T-helper 2 cell treated with Interferon-gamma antibody and Interleukin-4, amounts not matched to agents 5 μg/mL and 100 μg/mL, for 36 hours (primary cell): Measurements from ENCODE around the gene WBP1.

Experiments
- DNase-seq: peaks from one replicate; pipeline ENCODE4 v3.0.0; 2021; ENCODE audit warnings: low spot score
- H3K27ac Mint-ChIP-seq: one replicate; pipeline ENCODE4 v1.8.0; 2021; ENCODE audit warnings: mild to moderate bottlenecking, mixed read lengths
- H3K27me3 Mint-ChIP-seq: one replicate; pipeline ENCODE4 v1.8.0; 2021; ENCODE audit warnings: low read depth, mixed read lengths
- H3K36me3 Mint-ChIP-seq: one replicate; pipeline ENCODE4 v1.8.0; 2021; ENCODE audit warnings: low read depth, mixed read lengths
- H3K4me1 Mint-ChIP-seq: one replicate; pipeline ENCODE4 v1.8.0; 2021; ENCODE audit warnings: low read depth, mixed read lengths
- H3K4me3 Mint-ChIP-seq: one replicate; pipeline ENCODE4 v1.8.0; 2022; ENCODE audit warnings: mild to moderate bottlenecking, moderate library complexity, mixed read lengths
- H3K9me3 Mint-ChIP-seq: one replicate; pipeline ENCODE4 v1.8.0; 2021; ENCODE audit warnings: mixed read lengths

The WBP1 gene

DNA sequence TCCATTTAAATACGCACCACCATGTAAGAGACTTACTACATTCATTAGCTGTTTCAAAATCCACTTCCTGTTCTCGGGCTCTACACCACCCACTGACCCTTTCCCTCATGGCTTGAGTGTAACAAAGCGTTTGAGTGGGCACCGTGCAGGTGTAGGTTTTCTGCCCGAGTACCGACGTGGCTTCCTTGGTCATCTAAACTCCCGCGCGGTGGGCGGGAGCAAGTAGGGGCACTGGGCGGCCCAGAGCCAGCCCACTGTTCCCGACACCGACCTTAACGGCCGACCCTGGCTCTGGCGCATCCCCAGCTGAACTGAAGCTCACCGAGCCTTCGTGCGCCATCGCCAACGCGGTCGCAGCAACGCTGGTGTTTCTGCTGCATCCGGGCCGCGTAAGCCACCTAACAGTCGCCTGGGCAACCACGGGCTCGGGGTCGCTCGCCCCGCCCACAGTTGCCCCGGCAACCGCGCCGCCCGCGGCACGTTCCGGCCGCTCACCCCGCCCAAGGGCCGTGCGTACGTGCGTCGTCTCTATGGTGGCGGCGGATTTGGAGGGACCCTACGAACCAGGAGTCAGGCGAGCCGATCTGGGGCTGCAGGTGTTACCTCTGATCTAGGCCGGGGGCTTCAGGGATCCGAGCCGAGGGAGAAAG is 36.9 kb upstream of the WBP1 start, which contains the start of the genes C2orf81 and WDR54:
Gene C2orf81, minus strand, starts transcription at position 399 of the 650 bp plus-strand sequence. Its CDS starts 59 bp downstream, at position 340.
Gene WDR54, plus strand, starts transcription at position 510 of the 650 bp plus-strand sequence. CDS start 424 bp downstream, outside the sequence.
- Mint-ChIP-seq H3K9me3 (no peaks in the 10 kb centered on the region), H3K27ac (peak within 1 kb of the TSS; percentile 100), H3K27me3 (no peaks in the 10 kb centered on the region), H3K36me3 (peaks cover 20% of the 10 kb centered on the region), H3K4me3 (peak within 1 kb of the TSS; percentile 100), H3K4me1 (peaks cover 27% of the 10 kb centered on the region)
- DNase-seq: peak; percentile 96

DNA sequence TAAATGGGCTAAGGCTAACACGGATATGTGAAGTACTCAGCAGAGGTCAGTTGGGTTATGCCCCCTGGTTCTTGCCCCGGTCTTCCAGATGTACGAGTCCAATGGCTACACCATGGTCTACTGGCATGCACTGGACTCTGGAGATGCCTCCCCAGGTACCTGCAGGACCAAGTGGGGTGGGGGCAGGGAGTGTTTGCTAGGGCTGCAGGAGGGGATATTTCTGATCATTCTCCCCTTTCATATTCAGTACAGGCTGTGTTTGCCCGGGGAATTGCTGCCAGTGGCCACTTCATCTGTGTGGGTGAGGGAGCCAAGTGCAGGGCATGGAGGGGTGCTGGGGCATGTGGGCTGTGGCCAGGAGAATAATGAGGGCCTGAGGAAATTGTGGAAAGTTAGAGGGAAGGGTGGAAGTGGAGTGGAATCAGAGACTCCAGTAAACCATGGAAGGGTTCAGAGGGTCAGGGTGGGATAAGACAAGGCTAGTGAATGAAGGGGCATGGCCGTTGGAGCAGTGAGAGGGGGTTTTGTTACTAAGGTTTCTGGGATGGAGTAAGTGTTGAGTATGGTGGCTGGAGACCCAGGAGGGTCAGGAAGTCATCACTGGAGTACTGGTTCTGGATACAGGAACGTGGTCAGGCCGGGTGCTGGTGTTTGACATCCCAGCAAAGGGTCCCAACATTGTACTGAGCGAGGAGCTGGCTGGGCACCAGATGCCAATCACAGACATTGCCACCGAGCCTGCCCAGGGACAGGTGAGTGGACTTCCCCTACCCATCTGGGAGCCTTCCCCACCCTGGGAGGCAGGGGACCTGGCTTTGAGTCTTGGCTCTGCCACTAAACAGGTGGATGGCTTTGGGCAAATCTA is 34.8 kb upstream of the WBP1 start:
- H3K36me3 Mint-ChIP-seq: peaks cover 26% of the 10 kb centered on the region
- H3K27me3 Mint-ChIP-seq: no peaks in the 10 kb centered on the region
- H3K4me3 Mint-ChIP-seq: peak overlapping the region; percentile 100
- no peaks in the 10 kb centered on the region for H3K9me3 Mint-ChIP-seq
- DNase-seq: no peak
- peak overlapping the region; percentile 78 for H3K27ac Mint-ChIP-seq
- H3K4me1 Mint-ChIP-seq: peaks cover 27% of the 10 kb centered on the region

DNA sequence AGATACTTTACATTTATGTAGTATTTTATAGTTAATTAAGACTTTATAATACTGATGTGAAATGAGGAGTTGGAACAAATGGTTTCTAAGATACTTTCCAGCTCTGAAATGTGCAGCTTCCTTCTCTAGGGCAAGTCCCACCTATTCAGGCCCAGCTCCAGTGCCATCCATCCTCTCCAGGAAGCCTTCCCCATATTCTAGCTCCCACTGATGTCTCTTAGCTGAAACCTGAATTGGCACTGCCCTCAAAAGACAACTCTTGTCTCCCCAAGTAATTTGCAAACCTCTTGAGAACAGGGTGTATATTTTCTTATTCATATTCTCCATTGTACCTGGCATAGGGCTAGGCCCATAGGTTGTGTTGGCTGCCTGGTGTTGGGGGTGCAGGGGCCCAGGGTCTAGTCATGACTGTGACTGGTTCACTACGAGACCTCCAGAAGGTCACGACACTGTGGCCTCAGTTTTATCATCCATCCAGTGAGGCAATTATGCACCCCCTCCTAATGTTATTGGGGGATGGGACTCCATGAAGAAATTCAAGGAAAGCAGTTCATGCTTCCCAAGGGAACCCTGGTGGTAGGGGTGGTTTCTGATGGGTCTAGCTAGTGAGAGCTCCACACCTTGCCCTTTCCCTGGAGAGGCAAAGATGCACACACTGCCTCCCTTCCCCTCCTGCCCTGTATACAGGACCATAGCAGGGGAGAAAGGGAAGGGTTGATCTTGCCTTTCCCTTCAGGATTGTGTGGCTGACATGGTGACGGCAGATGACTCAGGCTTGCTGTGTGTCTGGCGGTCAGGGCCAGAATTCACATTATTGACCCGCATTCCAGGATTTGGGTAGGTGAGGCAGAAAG is 33.9 kb upstream of the WBP1 start:
- H3K36me3 Mint-ChIP-seq: peaks cover 26% of the 10 kb centered on the region
- no peak overlapping the region for H3K4me3 Mint-ChIP-seq
- no peak for DNase-seq
- no peaks in the 10 kb centered on the region for H3K27me3 Mint-ChIP-seq
- H3K27ac Mint-ChIP-seq: no peak overlapping the region
- peaks cover 27% of the 10 kb centered on the region for H3K4me1 Mint-ChIP-seq
- H3K9me3 Mint-ChIP-seq: no peaks in the 10 kb centered on the region

DNA sequence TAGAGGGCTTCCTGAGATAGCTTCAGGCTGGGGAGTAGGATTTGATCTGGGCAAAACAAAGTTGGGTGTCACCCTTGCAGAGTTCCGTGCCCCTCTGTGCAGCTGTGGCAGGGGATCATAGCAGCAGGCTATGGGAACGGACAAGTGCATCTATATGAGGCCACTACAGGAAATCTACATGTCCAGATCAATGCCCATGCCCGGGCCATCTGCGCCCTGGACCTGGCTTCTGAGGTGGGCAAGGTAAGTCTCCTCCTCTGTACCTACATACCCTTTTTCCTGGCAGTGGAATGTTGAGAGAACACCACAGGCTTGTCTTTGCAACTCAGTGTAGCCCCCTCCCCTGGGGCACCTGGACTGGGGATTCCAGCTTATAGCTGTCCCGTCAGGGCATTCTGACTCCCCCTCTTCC is 33.2 kb upstream of the WBP1 start:
- Mint-ChIP-seq H3K4me3 (no peak overlapping the region), H3K4me1 (peaks cover 25% of the 10 kb centered on the region), H3K9me3 (no peaks in the 10 kb centered on the region), H3K36me3 (peaks cover 26% of the 10 kb centered on the region), H3K27me3 (no peaks in the 10 kb centered on the region), H3K27ac (no peak overlapping the region)
- no peak for DNase-seq

DNA sequence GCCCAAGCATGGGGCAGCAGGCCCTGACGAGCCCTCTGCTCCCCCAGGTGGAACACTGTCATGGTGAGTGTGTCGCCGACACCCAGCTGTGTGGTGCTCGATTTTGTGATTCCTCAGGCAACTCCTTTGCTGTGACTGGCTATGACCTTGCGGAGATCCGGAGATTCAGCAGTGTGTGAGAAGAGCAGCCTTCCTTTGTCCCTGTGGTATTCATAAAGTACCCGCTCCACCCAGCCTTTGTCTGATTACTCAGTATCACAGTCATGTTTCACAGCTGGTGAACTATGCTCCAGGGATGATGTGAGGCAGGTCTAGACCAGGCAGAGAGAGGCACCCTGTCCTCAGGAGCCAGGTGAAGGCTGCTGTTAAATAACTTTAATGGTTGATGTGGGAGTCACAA is 32.7 kb upstream of the WBP1 start:
- Mint-ChIP-seq H3K9me3 (no peaks in the 10 kb centered on the region), H3K4me3 (no peak overlapping the region), H3K27ac (no peak overlapping the region), H3K27me3 (no peaks in the 10 kb centered on the region), H3K4me1 (peaks cover 19% of the 10 kb centered on the region), H3K36me3 (peaks cover 26% of the 10 kb centered on the region)
- DNase-seq: no peak

DNA sequence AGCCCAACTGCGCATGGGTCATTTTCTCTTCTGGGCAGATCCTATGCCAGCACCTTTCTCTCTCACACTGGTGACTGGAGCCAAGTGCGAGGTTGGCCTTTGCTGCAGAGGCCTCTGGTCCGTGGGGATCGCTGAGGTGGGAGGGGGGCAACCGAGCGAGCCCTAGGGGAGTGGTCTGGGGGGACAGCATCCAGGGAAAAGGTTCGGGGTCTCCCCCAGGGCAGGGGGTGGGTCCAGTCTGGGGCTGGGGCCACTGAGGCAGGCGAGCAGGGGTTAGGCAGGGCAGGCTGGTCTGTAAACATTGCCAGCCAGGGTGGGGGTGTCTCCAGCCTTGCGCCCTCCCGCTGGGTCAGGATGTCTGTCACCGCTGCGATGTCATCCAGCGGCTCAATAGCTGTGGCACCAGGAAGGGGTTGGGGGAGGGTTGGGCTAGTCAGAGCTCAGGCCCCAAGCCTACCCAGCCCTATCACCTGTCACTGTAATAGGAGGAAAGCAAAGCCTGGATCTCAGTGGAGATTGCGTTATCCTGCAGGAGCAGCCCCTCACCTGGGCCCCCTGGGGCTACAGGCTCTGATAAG is 32.0 kb upstream of the WBP1 start:
- H3K27me3 Mint-ChIP-seq: no peaks in the 10 kb centered on the region
- DNase-seq: no peak

DNA sequence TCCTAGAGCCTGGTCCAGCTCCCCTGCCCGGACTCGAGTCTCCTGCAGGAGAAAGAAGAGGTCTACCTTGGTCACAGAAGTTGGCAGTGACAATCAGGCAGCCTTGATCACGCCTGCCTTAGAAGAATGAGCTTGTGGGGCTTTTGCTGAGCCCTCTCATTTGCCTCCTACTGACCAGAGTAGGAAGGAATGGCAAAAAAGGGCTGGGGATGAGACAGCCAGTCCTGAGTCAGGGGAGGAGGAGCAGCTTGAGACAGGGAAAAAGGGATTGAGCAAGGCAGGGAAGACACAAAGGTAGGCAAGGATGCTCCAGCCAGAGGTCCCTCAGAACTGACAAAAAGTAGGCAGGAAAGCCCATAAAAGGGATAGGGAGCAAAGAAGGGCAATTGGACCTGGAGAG is 30.7 kb upstream of the WBP1 start:
- DNase-seq: no peak
- Mint-ChIP-seq H3K4me3 (no peak overlapping the region), H3K9me3 (no peaks in the 10 kb centered on the region), H3K27ac (peak overlapping the region; percentile 38), H3K27me3 (no peaks in the 10 kb centered on the region), H3K4me1 (peaks cover 11% of the 10 kb centered on the region), H3K36me3 (peaks cover 24% of the 10 kb centered on the region)

More for the DNA sequence above, 32.0 kb upstream of the WBP1 start:
- Mint-ChIP-seq H3K9me3 (no peaks in the 10 kb centered on the region), H3K4me1 (peaks cover 14% of the 10 kb centered on the region), H3K4me3 (no peak overlapping the region), H3K27ac (no peak overlapping the region), H3K36me3 (peaks cover 26% of the 10 kb centered on the region)

DNA sequence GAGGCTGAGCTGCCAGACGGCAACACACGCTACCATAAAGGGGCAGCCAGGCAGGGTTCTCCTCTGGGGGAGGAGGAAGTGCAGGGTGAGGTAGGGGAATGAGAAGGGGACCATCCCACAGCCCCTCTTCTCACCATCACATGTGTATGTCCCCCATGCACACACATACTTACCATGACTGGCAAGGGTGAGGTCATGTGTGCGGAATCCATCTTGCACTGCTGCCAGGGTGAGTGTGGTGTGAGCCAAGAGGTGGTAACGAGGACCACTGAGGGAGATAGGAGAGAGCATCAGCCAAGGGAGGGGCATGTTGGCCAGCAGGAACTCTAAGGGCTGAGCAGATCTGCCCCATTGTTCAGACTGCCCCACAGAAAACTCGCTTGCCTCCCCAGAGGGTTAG is 29.6 kb upstream of the WBP1 start:
- DNase-seq: no peak
- no peaks in the 10 kb centered on the region for H3K27me3 Mint-ChIP-seq
- peaks cover 19% of the 10 kb centered on the region for H3K36me3 Mint-ChIP-seq
- H3K4me1 Mint-ChIP-seq: peaks cover under 1% of the 10 kb centered on the region
- no peak overlapping the region for H3K27ac Mint-ChIP-seq
- H3K4me3 Mint-ChIP-seq: no peak overlapping the region
- H3K9me3 Mint-ChIP-seq: no peaks in the 10 kb centered on the region

DNA sequence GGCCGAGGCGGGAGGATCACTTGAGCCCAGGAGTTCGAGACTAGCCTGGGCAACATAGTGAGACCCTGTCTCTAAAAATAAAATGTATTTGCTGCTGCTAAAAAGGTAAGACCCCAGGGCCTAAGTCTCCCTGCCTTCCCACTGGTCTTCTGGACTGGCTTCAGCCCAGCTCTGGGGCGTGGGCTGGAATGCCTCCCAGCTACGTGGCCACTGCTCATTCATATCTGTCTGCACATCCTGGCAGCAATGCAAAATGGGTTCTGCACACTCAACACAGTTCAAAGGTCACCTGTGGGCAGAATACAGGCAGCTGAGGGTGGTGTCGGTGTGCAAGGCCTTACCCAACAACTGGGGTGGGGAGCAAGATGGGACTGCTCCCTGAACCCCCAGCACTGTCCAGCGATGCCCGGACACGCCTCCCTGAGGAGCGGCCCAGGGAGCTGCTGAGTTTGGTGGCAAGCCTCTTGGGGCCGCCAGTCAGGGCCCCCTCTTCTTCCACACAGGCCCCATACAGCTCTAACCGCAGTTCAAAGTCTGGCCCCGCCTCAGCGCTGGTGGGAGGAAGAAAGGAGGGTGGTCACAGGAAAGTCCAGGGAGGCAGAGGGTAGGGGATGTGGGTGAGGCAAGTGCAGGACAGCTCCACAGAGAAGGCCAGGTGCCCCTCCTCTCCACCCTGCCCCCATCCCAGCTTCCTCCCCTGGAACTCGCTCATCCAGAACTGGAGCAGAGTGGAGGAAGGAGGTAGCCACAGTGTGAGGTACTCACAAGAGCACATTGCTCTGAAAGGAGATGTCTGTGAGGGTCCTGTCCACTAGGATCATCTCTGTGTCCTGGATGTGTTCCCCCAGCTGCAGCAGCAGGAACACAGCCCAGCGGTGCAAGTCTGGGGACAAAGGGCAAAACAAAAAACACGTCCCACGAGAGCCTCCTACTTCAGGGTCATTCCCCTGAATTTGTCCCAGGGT is 28.5 kb upstream of the WBP1 start:
- no peak overlapping the region for H3K4me3 Mint-ChIP-seq
- H3K9me3 Mint-ChIP-seq: no peaks in the 10 kb centered on the region
- peaks cover 17% of the 10 kb centered on the region for H3K36me3 Mint-ChIP-seq
- no peaks in the 10 kb centered on the region for H3K27me3 Mint-ChIP-seq
- H3K27ac Mint-ChIP-seq: no peak overlapping the region
- H3K4me1 Mint-ChIP-seq: no peaks in the 10 kb centered on the region
- DNase-seq: no peak

DNA sequence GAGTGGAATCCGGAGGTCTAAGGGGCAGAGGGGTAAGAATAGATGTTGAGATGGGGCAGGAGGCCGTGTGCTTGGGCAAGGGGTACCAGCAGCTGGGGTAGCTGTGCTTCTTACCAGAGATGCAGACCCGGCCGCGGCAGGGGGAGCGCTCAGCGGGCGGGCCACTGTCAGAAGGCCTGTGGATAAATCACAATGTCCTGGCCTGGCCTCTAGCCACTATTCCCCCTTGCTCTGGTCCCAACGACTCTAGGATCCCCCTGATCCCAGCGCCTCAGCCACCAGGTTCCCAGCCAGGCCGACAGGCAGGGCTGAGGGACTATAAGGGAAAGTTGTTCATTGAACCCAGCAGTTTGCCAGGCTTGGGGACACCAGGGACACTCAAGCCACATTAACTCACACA is 27.7 kb upstream of the WBP1 start:
- Mint-ChIP-seq H3K27ac (no peak overlapping the region), H3K27me3 (no peaks in the 10 kb centered on the region), H3K36me3 (peaks cover 10% of the 10 kb centered on the region), H3K4me3 (no peak overlapping the region), H3K4me1 (no peaks in the 10 kb centered on the region), H3K9me3 (no peaks in the 10 kb centered on the region)
- DNase-seq: no peak

DNA sequence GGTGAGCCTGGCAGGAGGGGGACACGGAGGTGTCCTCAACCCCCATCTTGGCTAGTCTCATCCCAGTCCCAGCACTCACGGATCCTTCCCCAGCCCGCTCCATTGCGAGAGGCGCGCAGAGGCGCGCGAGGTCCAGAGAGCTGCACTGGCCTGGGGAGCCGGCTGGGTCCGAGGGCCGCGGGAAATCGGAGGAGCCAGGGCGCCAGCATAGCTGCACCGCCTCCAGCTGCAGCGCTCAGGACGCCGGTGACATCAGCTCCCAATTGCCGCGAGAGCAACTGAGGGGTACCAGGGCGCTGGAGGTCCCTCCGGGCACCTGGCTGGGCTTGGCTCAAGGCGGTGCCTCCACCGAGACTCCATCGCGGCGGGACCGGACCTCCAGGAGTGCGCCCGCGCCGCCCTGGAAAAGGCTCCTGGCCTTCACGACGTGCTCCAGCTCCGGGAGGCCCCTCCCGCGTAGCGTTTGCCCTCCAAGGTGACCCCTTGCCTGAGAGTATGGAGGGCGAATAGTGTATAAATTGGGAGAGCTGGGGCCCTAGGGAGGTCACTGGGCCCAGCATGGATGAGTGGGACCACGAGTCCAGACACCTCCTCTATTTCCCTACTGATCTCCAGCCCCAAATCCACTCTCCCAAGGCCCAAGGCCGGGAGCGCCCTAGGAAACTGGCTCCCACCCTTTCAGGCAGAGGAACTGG is 22.0 kb upstream of the WBP1 start:
- DNase-seq: no peak
- Mint-ChIP-seq H3K36me3 (no peaks in the 10 kb centered on the region), H3K4me1 (no peaks in the 10 kb centered on the region), H3K27ac (no peak overlapping the region), H3K4me3 (no peak overlapping the region), H3K9me3 (no peaks in the 10 kb centered on the region), H3K27me3 (peaks cover 21% of the 10 kb centered on the region)
